SK-N-SH treated with all-trans-retinoic acid at 6 μM for 48 hours (cell line): ENCODE measurements around the gene EML6.
A peak's percentile ranks its signal among the peaks of the same experiment; 100 is the strongest.

ENCODE experiments used
- ATAC-seq: fragments of 200-7000 bp; cut with Tn5 transposase; 3 replicates; pipeline ENCODE4 v1.9.1; 2020; ENCODE audit warnings: mild to moderate bottlenecking, moderate library complexity
- ARNTL ChIP-seq: fragments of 450-650 bp; formaldehyde crosslinking; IDR thresholded peaks from 2 replicates; pipeline ENCODE4 v1.5.0; 2020; ENCODE audit warnings: low read depth, mild to moderate bottlenecking, moderate library complexity, borderline replicate concordance
- BACH2 ChIP-seq: fragments of 250-450 bp; sonication (Bioruptor Pico); IDR thresholded peaks from 2 replicates; pipeline ENCODE4 v1.9.0; 2021; ENCODE audit warnings: mild to moderate bottlenecking, borderline replicate concordance
- CSDC2 ChIP-seq: fragments of 250-450 bp; sonication (Bioruptor Pico); IDR thresholded peaks from 2 replicates; pipeline ENCODE4 v1.5.0; 2020; ENCODE audit warnings: mild to moderate bottlenecking, moderate library complexity
- ESRRG ChIP-seq: fragments of 250-450 bp; sonication (Bioruptor Pico); IDR thresholded peaks from 2 replicates; pipeline ENCODE4 v1.6.1; 2021; ENCODE audit warnings: mild to moderate bottlenecking
- GLIS3 ChIP-seq: fragments of 250-450 bp; sonication (Bioruptor Pico); IDR thresholded peaks from 2 replicates; pipeline ENCODE4 v1.5.0; 2020; ENCODE audit warnings: mild to moderate bottlenecking, moderate library complexity
- ISL1 ChIP-seq: fragments of 250-450 bp; sonication (Bioruptor Pico); IDR thresholded peaks from 2 replicates; pipeline ENCODE4 v2.1.2; 2022; ENCODE audit warnings: mild to moderate bottlenecking, moderate library complexity
- OSR1 ChIP-seq: fragments of 250-450 bp; sonication (Bioruptor Pico); IDR thresholded peaks from 2 replicates; pipeline ENCODE4 v1.8.0; 2022; ENCODE audit warnings: moderate library complexity, mild to moderate bottlenecking, inconsistent platforms
- PPARA ChIP-seq: fragments of 250-450 bp; sonication (Bioruptor Pico); IDR thresholded peaks from 2 replicates; pipeline ENCODE4 v1.5.0; 2020; ENCODE audit warnings: mild to moderate bottlenecking, borderline replicate concordance
- RARB ChIP-seq: fragments of 250-450 bp; sonication (Bioruptor Pico); IDR thresholded peaks from 2 replicates; pipeline ENCODE4 v1.8.0; 2021; ENCODE audit warnings: mild to moderate bottlenecking, moderate library complexity
- SNAI2 ChIP-seq: fragments of 250-450 bp; sonication (Bioruptor Pico); IDR thresholded peaks from 2 replicates; pipeline ENCODE4 v1.5.0; 2020; ENCODE audit warnings: mild to moderate bottlenecking, moderate library complexity
- TCF4 ChIP-seq: fragments of 250-450 bp; sonication (Bioruptor Pico); IDR thresholded peaks from 2 replicates; pipeline ENCODE4 v1.8.0; 2021; ENCODE audit warnings: mild to moderate bottlenecking, moderate library complexity, borderline replicate concordance
- TOX ChIP-seq: fragments of 250-450 bp; sonication (Bioruptor Pico); IDR thresholded peaks from 2 replicates; pipeline ENCODE4 v1.8.0; 2021; ENCODE audit warnings: mild to moderate bottlenecking, moderate library complexity, borderline replicate concordance
- ZC3H10 ChIP-seq: fragments of 250-450 bp; sonication (Bioruptor Pico); IDR thresholded peaks from 2 replicates; pipeline ENCODE4 v1.5.1; 2021; ENCODE audit warnings: mild to moderate bottlenecking, moderate library complexity
- ZFP3 ChIP-seq: fragments of 250-450 bp; sonication (Bioruptor Pico); IDR thresholded peaks from 2 replicates; pipeline ENCODE4 v1.5.0; 2020; ENCODE audit warnings: mild to moderate bottlenecking, moderate library complexity
- ZFP30 ChIP-seq: fragments of 450-650 bp; formaldehyde crosslinking; IDR thresholded peaks from 2 replicates; pipeline ENCODE4 v1.5.0; 2022; ENCODE audit warnings: mild to moderate bottlenecking, moderate library complexity
- ZNF565 ChIP-seq: fragments of 450-650 bp; formaldehyde crosslinking; conservative IDR thresholded peaks from 2 replicates; pipeline ENCODE4 v1.5.0; 2020; ENCODE audit warnings: low read depth, mild to moderate bottlenecking, moderate library complexity
- ZNF70 ChIP-seq: fragments of 450-650 bp; formaldehyde crosslinking; IDR thresholded peaks from 2 replicates; pipeline ENCODE4 v1.5.0; 2020; ENCODE audit warnings: mild to moderate bottlenecking, moderate library complexity
- ZNF8 ChIP-seq: fragments of 450-650 bp; formaldehyde crosslinking; IDR thresholded peaks from 2 replicates; pipeline ENCODE4 v1.5.0; 2020; ENCODE audit warnings: mild to moderate bottlenecking, moderate library complexity
- TF ChIP-seq, protein P1 (sequence below): fragments of 250-450 bp; sonication (Bioruptor Pico); IDR thresholded peaks from 2 replicates; pipeline ENCODE4 v1.5.1; 2021; ENCODE audit warnings: mild to moderate bottlenecking, moderate library complexity
- TF ChIP-seq, protein P2 (sequence below): fragments of 250-450 bp; sonication (Bioruptor Pico); IDR thresholded peaks from 2 replicates; pipeline ENCODE4 v1.5.1; 2020; ENCODE audit warnings: low read depth, mild to moderate bottlenecking, moderate library complexity
- TF ChIP-seq, protein P3 (sequence below): fragments of 250-450 bp; sonication (Bioruptor Pico); IDR thresholded peaks from 2 replicates; pipeline ENCODE4 v1.8.0; 2021; ENCODE audit warnings: low read depth, mild to moderate bottlenecking, moderate library complexity, borderline replicate concordance
- TF ChIP-seq, protein P4 (sequence below): fragments of 250-450 bp; sonication (Bioruptor Pico); IDR thresholded peaks from 2 replicates; pipeline ENCODE4 v1.8.0; 2020; ENCODE audit warnings: mild to moderate bottlenecking, moderate library complexity, borderline replicate concordance
- TF ChIP-seq, protein P5 (sequence below): fragments of 250-450 bp; sonication (Bioruptor Pico); IDR thresholded peaks from 2 replicates; pipeline ENCODE4 v1.5.0; 2020; ENCODE audit warnings: mild to moderate bottlenecking, moderate library complexity

The EML6 gene

DNA sequence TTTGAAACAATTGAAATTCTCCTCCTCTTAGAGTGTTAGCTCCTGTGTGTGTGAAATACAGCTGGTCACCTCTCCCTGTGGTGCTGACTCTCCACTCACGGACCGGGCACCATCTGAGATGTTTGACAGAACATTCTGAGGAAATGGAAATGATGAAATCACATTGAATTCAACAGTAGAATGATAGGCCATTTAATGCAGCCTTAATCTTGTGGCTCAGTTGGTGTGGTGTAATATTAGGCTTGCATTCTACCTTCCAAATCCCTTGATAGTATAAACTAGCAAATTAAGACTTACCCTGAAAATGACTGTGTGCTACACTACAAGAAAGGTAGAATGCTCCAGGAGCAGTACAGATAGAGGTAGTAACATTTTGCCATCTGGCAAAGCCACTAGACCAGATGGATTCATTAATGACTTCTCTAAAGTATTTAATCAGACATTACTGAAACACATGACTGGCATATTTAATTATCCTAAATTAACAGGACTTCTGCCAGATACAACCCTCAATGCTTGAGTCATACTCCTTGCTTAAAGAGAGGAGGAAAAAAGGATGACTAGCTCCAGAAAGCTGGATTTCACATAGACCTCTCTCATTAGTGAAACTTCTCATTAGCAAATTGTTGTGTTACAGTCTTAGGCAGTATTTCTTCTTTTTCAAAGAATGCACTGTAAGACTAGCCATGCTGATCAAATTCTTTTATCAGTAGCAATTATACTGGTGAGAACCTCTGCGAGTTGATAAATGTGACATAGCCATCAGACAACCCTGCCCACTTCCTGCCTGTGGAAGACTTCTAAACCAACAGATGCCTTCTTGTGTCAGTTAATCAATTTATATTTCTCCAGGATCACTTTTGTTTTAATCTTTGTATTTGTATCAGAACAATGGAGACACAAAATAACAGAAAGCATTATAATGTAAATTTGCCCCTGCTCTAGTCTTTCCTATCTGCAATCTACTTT, 80.6 kb downstream of the EML6 start:
- TF ChIP-seq, protein P1, sequence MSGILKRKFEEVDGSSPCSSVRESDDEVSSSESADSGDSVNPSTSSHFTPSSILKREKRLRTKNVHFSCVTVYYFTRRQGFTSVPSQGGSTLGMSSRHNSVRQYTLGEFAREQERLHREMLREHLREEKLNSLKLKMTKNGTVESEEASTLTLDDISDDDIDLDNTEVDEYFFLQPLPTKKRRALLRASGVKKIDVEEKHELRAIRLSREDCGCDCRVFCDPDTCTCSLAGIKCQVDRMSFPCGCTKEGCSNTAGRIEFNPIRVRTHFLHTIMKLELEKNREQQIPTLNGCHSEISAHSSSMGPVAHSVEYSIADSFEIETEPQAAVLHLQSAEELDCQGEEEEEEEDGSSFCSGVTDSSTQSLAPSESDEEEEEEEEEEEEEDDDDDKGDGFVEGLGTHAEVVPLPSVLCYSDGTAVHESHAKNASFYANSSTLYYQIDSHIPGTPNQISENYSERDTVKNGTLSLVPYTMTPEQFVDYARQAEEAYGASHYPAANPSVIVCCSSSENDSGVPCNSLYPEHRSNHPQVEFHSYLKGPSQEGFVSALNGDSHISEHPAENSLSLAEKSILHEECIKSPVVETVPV (CRISPR knock-in tag) = 0 out of 2 replicates have a peak, but pooled peaks have one; percentile 61
- TF ChIP-seq TOX (CRISPR knock-in tag) (no peak), PPARA (no peak), TCF4 (peak; percentile 91), ZNF8 (CRISPR knock-in tag) (no peak), ARNTL (CRISPR knock-in tag) (no peak), ZC3H10 (CRISPR knock-in tag) (peak; percentile 83; the same call in 1 of the 2 replicates), ZFP30 (CRISPR knock-in tag) (no peak), ZFP3 (CRISPR knock-in tag) (peak; percentile 73; the same call in 1 of the 2 replicates), ZNF70 (no peak), ZNF565 (CRISPR knock-in tag) (no peak), GLIS3 (CRISPR knock-in tag) (no peak), OSR1 (CRISPR knock-in tag) (no peak), CSDC2 (CRISPR knock-in tag) (no peak), ESRRG (CRISPR knock-in tag) (no peak), RARB (no peak), ISL1 (peak; percentile 82), BACH2 (0 out of 2 replicates have a peak, but pooled peaks have one; percentile 80), SNAI2 (CRISPR knock-in tag) (peak; percentile 92)
- TF ChIP-seq, protein P2, sequence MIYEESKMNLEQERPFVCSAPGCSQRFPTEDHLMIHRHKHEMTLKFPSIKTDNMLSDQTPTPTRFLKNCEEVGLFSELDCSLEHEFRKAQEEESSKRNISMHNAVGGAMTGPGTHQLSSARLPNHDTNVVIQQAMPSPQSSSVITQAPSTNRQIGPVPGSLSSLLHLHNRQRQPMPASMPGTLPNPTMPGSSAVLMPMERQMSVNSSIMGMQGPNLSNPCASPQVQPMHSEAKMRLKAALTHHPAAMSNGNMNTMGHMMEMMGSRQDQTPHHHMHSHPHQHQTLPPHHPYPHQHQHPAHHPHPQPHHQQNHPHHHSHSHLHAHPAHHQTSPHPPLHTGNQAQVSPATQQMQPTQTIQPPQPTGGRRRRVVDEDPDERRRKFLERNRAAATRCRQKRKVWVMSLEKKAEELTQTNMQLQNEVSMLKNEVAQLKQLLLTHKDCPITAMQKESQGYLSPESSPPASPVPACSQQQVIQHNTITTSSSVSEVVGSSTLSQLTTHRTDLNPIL (CRISPR knock-in tag) = peak; percentile 53; the same call in 1 of the 2 replicates
- TF ChIP-seq, protein P3, sequence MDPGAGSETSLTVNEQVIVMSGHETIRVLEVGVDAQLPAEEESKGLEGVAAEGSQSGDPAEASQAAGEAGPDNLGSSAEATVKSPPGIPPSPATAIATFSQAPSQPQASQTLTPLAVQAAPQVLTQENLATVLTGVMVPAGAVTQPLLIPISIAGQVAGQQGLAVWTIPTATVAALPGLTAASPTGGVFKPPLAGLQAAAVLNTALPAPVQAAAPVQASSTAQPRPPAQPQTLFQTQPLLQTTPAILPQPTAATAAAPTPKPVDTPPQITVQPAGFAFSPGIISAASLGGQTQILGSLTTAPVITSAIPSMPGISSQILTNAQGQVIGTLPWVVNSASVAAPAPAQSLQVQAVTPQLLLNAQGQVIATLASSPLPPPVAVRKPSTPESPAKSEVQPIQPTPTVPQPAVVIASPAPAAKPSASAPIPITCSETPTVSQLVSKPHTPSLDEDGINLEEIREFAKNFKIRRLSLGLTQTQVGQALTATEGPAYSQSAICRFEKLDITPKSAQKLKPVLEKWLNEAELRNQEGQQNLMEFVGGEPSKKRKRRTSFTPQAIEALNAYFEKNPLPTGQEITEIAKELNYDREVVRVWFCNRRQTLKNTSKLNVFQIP (CRISPR knock-in tag) = no peak
- TF ChIP-seq, protein P4, sequence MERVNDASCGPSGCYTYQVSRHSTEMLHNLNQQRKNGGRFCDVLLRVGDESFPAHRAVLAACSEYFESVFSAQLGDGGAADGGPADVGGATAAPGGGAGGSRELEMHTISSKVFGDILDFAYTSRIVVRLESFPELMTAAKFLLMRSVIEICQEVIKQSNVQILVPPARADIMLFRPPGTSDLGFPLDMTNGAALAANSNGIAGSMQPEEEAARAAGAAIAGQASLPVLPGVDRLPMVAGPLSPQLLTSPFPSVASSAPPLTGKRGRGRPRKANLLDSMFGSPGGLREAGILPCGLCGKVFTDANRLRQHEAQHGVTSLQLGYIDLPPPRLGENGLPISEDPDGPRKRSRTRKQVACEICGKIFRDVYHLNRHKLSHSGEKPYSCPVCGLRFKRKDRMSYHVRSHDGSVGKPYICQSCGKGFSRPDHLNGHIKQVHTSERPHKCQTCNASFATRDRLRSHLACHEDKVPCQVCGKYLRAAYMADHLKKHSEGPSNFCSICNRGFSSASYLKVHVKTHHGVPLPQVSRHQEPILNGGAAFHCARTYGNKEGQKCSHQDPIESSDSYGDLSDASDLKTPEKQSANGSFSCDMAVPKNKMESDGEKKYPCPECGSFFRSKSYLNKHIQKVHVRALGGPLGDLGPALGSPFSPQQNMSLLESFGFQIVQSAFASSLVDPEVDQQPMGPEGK = no peak
- TF ChIP-seq, protein P5, sequence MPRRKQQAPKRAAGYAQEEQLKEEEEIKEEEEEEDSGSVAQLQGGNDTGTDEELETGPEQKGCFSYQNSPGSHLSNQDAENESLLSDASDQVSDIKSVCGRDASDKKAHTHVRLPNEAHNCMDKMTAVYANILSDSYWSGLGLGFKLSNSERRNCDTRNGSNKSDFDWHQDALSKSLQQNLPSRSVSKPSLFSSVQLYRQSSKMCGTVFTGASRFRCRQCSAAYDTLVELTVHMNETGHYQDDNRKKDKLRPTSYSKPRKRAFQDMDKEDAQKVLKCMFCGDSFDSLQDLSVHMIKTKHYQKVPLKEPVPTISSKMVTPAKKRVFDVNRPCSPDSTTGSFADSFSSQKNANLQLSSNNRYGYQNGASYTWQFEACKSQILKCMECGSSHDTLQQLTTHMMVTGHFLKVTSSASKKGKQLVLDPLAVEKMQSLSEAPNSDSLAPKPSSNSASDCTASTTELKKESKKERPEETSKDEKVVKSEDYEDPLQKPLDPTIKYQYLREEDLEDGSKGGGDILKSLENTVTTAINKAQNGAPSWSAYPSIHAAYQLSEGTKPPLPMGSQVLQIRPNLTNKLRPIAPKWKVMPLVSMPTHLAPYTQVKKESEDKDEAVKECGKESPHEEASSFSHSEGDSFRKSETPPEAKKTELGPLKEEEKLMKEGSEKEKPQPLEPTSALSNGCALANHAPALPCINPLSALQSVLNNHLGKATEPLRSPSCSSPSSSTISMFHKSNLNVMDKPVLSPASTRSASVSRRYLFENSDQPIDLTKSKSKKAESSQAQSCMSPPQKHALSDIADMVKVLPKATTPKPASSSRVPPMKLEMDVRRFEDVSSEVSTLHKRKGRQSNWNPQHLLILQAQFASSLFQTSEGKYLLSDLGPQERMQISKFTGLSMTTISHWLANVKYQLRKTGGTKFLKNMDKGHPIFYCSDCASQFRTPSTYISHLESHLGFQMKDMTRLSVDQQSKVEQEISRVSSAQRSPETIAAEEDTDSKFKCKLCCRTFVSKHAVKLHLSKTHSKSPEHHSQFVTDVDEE (CRISPR knock-in tag) = peak; percentile 80; the same call in 1 of the 2 replicates
- ATAC-seq = peak; percentile 76

DNA sequence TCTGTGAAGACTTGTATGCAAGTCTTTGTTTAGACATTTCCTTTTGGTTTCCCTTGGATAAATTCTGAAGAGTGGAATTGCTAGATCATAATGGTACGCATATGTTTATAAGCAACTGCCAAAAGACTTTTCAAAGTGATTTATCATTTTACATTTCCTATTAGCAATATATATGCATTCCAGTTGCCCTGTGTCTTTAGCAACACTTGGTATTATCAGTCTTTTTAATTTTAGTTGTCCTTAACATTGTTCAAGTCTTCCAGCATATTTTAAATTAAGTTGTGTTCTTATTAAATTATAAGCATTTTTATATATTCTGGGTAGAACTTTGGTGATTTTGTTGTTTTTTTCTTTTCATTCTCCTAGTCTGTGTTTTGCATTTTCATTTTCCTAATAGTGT, 81.8 kb downstream of the EML6 start:
- TF ChIP-seq ZNF8 (CRISPR knock-in tag) (0 out of 2 replicates have a peak, but pooled peaks have one; percentile 25), PPARA (no peak), ZNF70 (no peak), ESRRG (CRISPR knock-in tag) (no peak), CSDC2 (CRISPR knock-in tag) (no peak), TOX (CRISPR knock-in tag) (no peak), ISL1 (no peak), RARB (no peak), ZFP30 (CRISPR knock-in tag) (no peak)

More for the DNA sequence above, 81.8 kb downstream of the EML6 start:
- ATAC-seq = no peak
